Motor neuron (in vitro differentiated cells): ENCODE measurements around the gene ASB7. TPM values are rescaled to one million over a fixed set of nuclear protein-coding genes. Genes with fewer than 3 reads are reported as not detected.
A peak's percentile ranks its signal among the peaks of the same experiment; 100 is the strongest.

ENCODE experiments used
- ATAC-seq, 8 experiments: fragments of 200-7000 bp; cut with Tn5 transposase; replicated peaks in 6 of 8; 2 replicates each; pipeline ENCODE4 v1.8.0; 2021; ENCODE audit warnings: mild to moderate bottlenecking in 8 of 8, moderate library complexity in 8 of 8
- H3K27ac ChIP-seq, 2 donors: fragments of 250-450 bp; sonication (Bioruptor Pico); 2 replicates each; pipeline ENCODE4 v1.9.0; 2021; ENCODE audit warnings: antibody characterized with exemption in 2 of 2, mild to moderate bottlenecking in 2 of 2, moderate library complexity in 1 of 2
- H3K4me1 ChIP-seq, 2 donors: fragments of 250-450 bp; sonication (Bioruptor Pico); replicated peaks in 1 of 2; 2 replicates each; pipeline ENCODE4 v1.6.1; 2021; ENCODE audit warnings: antibody characterized with exemption in 2 of 2, mild to moderate bottlenecking in 2 of 2, moderate library complexity in 1 of 2
- H3K4me3 ChIP-seq, 5 donors: fragments of 250-450 bp; sonication (Bioruptor Pico); 2 replicates each; pipeline ENCODE4 v1.9.0; 2021; ENCODE audit warnings: antibody characterized with exemption in 5 of 5, mild to moderate bottlenecking in 5 of 5, moderate library complexity in 4 of 5
- WGBS, 10 experiments: fragments of 450-650 bp; shearing (Covaris generic); methylation state at CpG; one replicate each; pipeline ENCODE4 v1.0.0; 2022; 5-methylcytosine and 5-hydroxymethylcytosine counted together
- in situ Hi-C, 9 experiments: fragments of 400-800 bp; cut with MboI; loops; one replicate each; pipeline ENCODE4 v1.15.0; 2021; ENCODE audit warnings: low sequenced_read_pairs in 9 of 9, low pct_unique_long_range_greater_than_20kb in 2 of 9; ENCODE audit not compliant: unreplicated experiment in 9 of 9
- total RNA-seq, 8 experiments: library from RNA; unstranded; fragments of 300-600 nt; gene quantifications; 2 replicates each; pipeline versions ENCODE4 v1.2.3 to v1.2.4, GENCODE V29; 2022

The ASB7 gene
- 10 to 100 TPM in 5 of 8 experiments, 1 to 10 TPM in 3; 6.7 to 17.9 (median 10.6) TPM for total RNA-seq

DNA sequence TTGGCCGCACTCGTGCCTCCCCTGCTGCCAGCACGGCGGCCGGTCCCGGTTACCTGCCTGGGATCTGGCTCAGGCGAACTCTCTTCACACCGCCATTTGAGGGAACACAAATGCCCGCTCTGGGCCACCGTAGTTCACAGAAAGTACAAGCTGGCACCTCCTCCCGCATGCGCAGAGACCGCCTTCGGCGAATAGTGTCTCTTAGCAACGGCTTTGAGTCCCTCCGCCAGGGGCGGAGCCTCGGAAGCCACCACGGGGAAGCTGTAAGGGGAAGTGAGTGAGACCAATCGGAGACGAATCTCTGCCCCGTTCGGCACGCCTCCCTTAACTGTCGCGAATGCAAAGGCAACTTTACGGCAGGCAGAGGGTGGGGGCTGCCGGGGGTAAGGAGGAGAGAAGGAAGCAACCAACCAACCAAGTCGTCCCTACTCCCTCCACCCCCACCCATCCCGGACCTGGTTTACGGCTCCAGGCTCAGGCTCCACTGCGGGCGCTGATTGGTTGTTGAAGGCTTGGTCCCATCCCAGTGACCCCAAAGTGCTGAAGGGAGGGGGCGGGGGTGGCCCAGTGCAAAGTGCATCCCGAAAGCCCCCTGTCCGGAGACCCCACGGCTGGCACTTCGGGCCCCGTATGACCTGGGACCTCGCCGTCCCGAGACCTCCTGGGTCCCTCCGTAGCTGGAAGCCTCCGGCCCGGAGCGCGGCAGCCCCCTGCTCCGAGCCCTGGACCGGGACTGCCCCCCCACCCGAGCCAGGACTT, at the start of gene ASB7, which contains the start of gene LINS1:
TSS of gene ASB7 (plus strand) at position 526 of the 759 bp plus-strand sequence. CDS start 9,628 bp downstream, outside the sequence.
TSS of gene LINS1 (minus strand) at position 121 of the 759 bp plus-strand sequence. CDS start 21,342 bp downstream, outside the sequence.
- peaks cover 2 to 4% of the 10 kb centered on the region in 2 donors for H3K4me1 ChIP-seq
- H3K4me3 ChIP-seq: peak within 1 kb of the TSS; percentile 67 to 83 (median 75)
- peak; percentile 85 to 95 (median 94) for ATAC-seq
- H3K27ac ChIP-seq: peak within 1 kb of the TSS; percentile 61 to 72
- in situ Hi-C loops: loop anchor here in 3 of 9 experiments (25.0 kb wide), 1 partner anchor 660 kb away; the partner anchor contains the start of gene CHSY1 (in 3 of the 3)
- 0 to 3% (median 1%) methylated on average over 5 to 15 of the region's 51 CpGs; no CpG with 5 or more reads in 4 of the 10 experiments for WGBS, 10 experiments

DNA sequence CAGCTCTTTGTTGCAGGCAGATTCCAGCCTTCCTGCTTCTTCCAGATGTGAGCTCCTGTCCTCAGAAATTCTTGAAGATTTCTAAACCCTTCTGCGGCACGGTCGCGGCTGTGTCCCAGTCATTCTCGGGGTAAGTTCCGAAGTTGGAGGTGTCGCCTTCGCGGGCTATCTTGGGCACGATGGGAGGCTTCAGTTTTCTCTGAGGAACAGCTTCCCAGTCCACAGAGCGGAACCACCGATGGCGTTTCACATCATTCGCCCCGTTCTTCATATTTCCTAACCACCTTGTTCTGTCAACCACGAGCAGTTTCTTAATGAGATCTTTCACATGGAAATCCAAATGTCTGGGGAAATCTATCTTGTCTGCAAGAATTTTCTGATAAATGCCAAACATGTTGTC, 48.9 kb upstream of the ASB7 start:
- Histone ChIP-seq H3K4me1 (no peaks in the 10 kb centered on the region), H3K27ac (no peak overlapping the region), H3K4me3 (no peak overlapping the region)
- WGBS, 10 experiments: 85 to 100% (median 95%) methylated on average over 3 to 15 of the region's 16 CpGs; no CpG with 5 or more reads in 3 of the 10 experiments
- in situ Hi-C loops: no loop called here
- no peak for ATAC-seq

- in situ Hi-C loops: no loop called here
- H3K27ac ChIP-seq: no peak overlapping the region
- H3K4me1 ChIP-seq: no peaks in the 10 kb centered on the region
- 60 to 100% methylated on average over 3 to 4 of the region's 50 CpGs; no CpG with 5 or more reads in 8 of the 10 experiments for WGBS, 10 experiments
- no peak overlapping the region for H3K4me3 ChIP-seq
- no peak for ATAC-seq
These were observed 43.6 kb upstream of the ASB7 start for GRCh38 chr15:100558771-100559254.

DNA sequence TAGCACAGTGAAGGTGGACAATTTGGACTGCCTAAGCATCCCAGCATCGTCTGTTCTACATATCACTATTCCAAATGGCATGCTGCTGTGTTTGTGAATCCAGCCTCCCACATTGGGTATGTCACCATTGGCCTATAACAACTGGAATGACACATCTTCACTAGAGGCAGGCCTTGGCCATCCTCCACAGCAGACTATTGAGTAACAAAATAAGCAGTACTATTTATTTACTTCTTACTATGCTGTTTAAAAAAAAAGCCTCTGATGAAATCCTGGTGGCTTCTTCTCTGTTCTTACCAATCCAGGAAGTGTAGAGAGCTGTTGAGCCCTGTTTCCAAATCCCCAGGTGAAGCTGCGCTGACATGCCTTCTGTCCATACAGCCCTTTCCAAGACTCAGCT, 43.1 kb upstream of the ASB7 start:
- no peak overlapping the region for H3K27ac ChIP-seq
- ATAC-seq: peak in 2 of 8 experiments; percentile 56
- H3K4me1 ChIP-seq: no peaks in the 10 kb centered on the region
- no peak overlapping the region for H3K4me3 ChIP-seq
- 86 to 100% (median 100%) methylated on average over 1 of the region's 2 CpGs; no CpG with 5 or more reads in 3 of the 10 experiments for WGBS, 10 experiments
- in situ Hi-C loops: no loop called here

DNA sequence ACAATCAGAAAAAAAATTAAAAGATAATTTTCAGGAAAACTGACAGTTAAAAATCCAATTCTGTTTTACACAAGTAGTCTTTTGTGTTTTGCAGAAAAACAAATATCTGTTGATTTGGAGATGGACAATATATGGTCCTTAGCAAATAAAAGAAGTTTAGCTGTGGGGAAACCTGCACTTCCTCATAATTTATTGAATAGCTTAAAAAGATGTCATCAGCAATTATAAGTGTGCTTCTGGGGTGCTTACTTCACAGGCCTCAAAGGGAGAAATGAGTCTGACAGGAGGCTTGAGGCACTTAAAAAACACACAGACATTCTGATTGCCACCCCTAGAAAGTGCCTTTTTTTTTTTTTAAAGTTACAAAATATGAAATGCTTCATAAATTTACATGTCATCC, 42.1 kb upstream of the ASB7 start:
- no peak for ATAC-seq
- in situ Hi-C loops: no loop called here
- no peaks in the 10 kb centered on the region for H3K4me1 ChIP-seq

DNA sequence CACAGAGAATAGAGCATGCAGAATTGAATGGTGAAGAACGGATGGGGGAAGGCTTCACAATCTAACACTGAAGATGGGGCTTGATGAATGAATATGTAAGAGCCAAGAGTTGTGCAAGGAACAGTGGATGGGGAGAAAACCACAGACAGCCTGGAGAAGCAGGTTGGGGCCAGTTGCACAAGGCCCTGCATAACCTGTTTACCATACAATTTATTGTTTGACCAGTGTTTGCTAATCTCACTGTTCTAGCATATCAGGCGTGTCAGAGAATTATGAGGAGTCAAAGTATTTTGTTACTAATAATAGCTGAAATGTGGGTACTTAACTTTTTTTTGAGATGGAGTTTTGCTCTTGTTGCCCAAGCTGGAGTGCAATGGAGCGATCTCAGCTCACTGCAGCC, 36.8 kb upstream of the ASB7 start:
- Histone ChIP-seq H3K4me3 (no peak overlapping the region), H3K4me1 (no peaks in the 10 kb centered on the region), H3K27ac (no peak overlapping the region)
- in situ Hi-C loops: no loop called here
- WGBS, 10 experiments: 60 to 100% (median 81%) methylated on average over 1 to 3 of the region's 3 CpGs; no CpG with 5 or more reads in 2 of the 10 experiments
- ATAC-seq: peak in 2 of 8 experiments; percentile 12 to 44

More for the DNA sequence above, 42.1 kb upstream of the ASB7 start:
- Histone ChIP-seq H3K4me3 (no peak overlapping the region), H3K27ac (no peak overlapping the region)

GRCh38 chr15:100566850-100567628, 35.4 kb upstream of the ASB7 start:
- Histone ChIP-seq H3K4me3 (no peak overlapping the region), H3K27ac (no peak overlapping the region), H3K4me1 (no peaks in the 10 kb centered on the region)
- 44 to 100% (median 91%) methylated on average over 2 to 6 of the region's 6 CpGs; no CpG with 5 or more reads in 1 of the 10 experiments for WGBS, 10 experiments
- in situ Hi-C loops: no loop called here
- peak in 1 of 8 experiments; percentile 94 for ATAC-seq

- 70 to 100% (median 81%) methylated on average over 1 to 8 of the region's 8 CpGs; no CpG with 5 or more reads in 1 of the 10 experiments for WGBS, 10 experiments
- in situ Hi-C loops: no loop called here
- no peak for ATAC-seq
- Histone ChIP-seq H3K4me3 (no peak overlapping the region), H3K27ac (no peak overlapping the region), H3K4me1 (no peaks in the 10 kb centered on the region)
These were observed 33.0 kb upstream of the ASB7 start for GRCh38 chr15:100569391-100569790.

- in situ Hi-C loops: no loop called here
- no peak for ATAC-seq
- H3K27ac ChIP-seq: no peak overlapping the region
- H3K4me3 ChIP-seq: no peak overlapping the region
- WGBS, 10 experiments: 20 to 100% (median 87%) methylated on average over 1 to 3 of the region's 3 CpGs; no CpG with 5 or more reads in 4 of the 10 experiments
- no peaks in the 10 kb centered on the region for H3K4me1 ChIP-seq
These were observed 32.1 kb upstream of the ASB7 start for GRCh38 chr15:100570275-100570674.

DNA sequence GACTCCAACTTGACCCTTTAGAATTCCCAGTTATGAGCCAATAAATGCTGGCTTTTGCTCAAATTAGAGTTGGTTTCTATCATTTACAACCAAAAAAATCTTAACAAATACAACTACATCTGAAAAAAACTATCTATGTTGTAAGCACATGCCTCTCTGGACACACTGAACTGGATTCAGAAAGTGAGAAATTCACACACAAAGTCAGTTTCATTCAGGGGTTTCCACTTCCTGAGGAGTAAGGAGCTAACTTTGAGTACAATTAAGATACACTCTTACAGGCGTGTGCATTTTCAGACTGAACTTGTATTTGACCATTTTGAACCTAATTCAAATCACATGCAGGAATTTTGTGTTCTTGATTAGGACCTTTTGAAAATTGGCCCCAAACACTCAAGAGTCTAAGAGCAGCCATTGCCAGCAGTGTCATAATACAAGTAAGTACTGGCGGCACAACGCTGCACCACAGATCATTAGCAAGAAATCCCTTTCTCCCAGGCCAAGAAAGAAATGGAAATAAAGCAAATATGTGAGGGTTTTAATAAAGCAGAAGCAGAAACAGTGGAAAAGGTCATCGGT, 31.6 kb upstream of the ASB7 start:
- in situ Hi-C loops: no loop called here
- 0 to 100% (median 93%) methylated on average over 1 to 3 of the region's 4 CpGs for WGBS, 10 experiments
- no peak for ATAC-seq
- H3K4me3 ChIP-seq: no peak overlapping the region
- no peaks in the 10 kb centered on the region for H3K4me1 ChIP-seq
- no peak overlapping the region for H3K27ac ChIP-seq

GRCh38 chr15:100571592-100572167, 30.7 kb upstream of the ASB7 start:
- in situ Hi-C loops: no loop called here
- ATAC-seq: no peak
- WGBS, 10 experiments: 53 to 100% (median 93%) methylated on average over 1 to 6 of the region's 6 CpGs
- Histone ChIP-seq H3K4me3 (no peak overlapping the region), H3K27ac (no peak overlapping the region), H3K4me1 (no peaks in the 10 kb centered on the region)

- in situ Hi-C loops: no loop called here
- Histone ChIP-seq H3K4me1 (no peaks in the 10 kb centered on the region), H3K27ac (no peak overlapping the region), H3K4me3 (no peak overlapping the region)
- 7 to 90% (median 72%) methylated on average over 1 to 4 of the region's 4 CpGs for WGBS, 10 experiments
- no peak for ATAC-seq
These were observed 29.9 kb upstream of the ASB7 start for GRCh38 chr15:100572362-100572983.
